GM12801 (cell line): ENCODE measurements around the gene JMJD6.

Experiments
- TF ChIP-seq, protein P1 (sequence below): IDR thresholded peaks from one replicate; pipeline ENCODE4 v1.5.1; 2011; ENCODE audit warnings: control low read depth; ENCODE audit not compliant: insufficient read length; ENCODE audit errors: extremely low read depth

JMJD6 gene

GRCh38 chr17:76726231-76726775 lies at the start of gene JMJD6:
Gene JMJD6 (minus strand): TSS chr17:76726606. CDS start chr17:76726475, 131 bp downstream.
- TF ChIP-seq, protein P1, sequence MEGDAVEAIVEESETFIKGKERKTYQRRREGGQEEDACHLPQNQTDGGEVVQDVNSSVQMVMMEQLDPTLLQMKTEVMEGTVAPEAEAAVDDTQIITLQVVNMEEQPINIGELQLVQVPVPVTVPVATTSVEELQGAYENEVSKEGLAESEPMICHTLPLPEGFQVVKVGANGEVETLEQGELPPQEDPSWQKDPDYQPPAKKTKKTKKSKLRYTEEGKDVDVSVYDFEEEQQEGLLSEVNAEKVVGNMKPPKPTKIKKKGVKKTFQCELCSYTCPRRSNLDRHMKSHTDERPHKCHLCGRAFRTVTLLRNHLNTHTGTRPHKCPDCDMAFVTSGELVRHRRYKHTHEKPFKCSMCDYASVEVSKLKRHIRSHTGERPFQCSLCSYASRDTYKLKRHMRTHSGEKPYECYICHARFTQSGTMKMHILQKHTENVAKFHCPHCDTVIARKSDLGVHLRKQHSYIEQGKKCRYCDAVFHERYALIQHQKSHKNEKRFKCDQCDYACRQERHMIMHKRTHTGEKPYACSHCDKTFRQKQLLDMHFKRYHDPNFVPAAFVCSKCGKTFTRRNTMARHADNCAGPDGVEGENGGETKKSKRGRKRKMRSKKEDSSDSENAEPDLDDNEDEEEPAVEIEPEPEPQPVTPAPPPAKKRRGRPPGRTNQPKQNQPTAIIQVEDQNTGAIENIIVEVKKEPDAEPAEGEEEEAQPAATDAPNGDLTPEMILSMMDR, result no peak

DNA sequence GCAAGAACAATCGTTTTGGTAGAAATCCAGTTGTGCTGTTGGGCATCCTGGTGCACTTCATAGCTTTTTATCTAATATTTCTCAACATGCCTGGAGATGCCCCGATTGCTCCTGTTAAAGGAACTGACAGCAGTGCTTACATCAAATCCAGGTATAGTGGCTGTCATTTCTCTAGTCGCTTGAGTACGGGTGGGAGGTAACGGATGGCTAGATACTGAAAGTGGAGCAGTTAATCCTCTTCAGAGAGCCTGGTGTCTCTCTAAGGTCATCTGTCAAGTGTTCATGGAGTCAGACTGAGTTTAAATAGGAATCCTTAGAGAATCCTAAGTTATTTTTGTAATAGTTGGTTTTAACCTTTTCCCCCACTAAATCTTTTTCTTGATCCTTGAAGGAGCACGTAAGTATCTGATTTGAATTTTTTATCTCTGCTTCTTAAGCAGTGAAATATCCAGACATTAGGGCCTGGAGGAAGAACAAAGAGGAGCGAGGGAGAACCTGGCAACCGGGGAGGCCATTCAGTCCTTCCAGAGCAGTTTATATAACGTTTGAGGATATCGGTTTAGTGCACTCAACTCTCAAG lies 48.7 kb upstream of the JMJD6 start:
- TF ChIP-seq, protein P1, result no peak

- TF ChIP-seq, protein P1, result no peak
These were observed 46.6 kb upstream of the JMJD6 start for GRCh38 chr17:76772842-76773525.

GRCh38 chr17:76758570-76758969 lies 32.2 kb upstream of the JMJD6 start:
- TF ChIP-seq, protein P1, result no peak

DNA sequence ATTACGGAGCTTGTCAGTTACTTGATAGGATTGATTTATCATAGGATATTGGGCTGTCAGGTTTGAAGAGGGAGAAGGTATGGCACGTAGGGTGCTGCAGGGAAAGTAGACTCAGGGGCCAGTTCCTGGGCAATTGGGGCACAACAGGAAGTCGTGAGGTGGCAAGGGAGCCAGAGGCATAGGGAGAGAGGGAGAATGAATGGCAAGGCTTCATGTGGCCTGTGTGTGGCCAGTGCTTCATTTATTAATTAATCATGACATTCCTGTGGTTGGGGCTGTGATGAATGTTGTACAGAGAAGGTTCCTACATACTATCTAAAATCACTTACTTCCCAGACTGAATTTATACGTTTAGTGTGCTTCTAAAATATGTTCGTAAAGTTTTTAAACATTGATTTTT lies 30.9 kb upstream of the JMJD6 start:
- TF ChIP-seq, protein P1, result no peak

DNA sequence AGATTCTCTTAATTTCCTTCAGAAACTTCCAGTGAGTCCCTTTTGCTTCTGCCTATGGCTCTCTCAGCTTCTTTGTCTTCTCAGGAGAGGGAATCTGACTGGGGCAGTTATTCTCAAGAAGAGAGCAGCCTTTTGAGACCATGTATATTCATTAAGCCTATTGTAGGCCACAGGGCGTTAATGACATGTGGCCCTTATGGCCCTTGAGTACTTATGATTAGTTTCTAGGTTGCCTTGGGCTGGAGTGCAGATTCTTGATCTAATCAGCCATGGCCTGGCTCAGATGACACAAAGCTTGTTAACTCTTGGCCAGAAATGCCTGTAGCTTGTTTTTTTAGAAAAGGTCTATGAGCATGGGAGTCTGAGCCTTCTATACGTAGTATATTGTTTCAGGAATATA lies 28.9 kb upstream of the JMJD6 start:
- TF ChIP-seq, protein P1, result no peak

GRCh38 chr17:76753061-76753961 lies 26.9 kb upstream of the JMJD6 start:
- TF ChIP-seq, protein P1, result no peak
